Uterine smooth muscle cell (primary cell): ENCODE results near the gene CERS1. TPM values are rescaled to one million over a fixed set of nuclear protein-coding genes. Genes with fewer than 3 reads are reported as not detected.

Experiments
- total RNA-seq: library from RNA; depleted of rRNA; stranded (reverse); fragments of >200 nt; gene quantifications from 2 replicates; pipeline ENCODE4 v1.2.3, GENCODE V29; 2014

CERS1 gene, protein sequence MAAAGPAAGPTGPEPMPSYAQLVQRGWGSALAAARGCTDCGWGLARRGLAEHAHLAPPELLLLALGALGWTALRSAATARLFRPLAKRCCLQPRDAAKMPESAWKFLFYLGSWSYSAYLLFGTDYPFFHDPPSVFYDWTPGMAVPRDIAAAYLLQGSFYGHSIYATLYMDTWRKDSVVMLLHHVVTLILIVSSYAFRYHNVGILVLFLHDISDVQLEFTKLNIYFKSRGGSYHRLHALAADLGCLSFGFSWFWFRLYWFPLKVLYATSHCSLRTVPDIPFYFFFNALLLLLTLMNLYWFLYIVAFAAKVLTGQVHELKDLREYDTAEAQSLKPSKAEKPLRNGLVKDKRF
- total RNA-seq = 0.89 and 1.1 TPM in 2 replicates

GRCh38 chr19:18895824-18896341 lies at the start of gene CERS1:
Gene CERS1, minus strand, starts transcription at chr19:18896158. Its CDS starts 86 bp downstream, at chr19:18896072.

GRCh38 chr19:18940769-18941627 lies 45.0 kb upstream of the CERS1 start, which contains the start of gene HOMER3:
Gene HOMER3, minus strand, starts transcription at chr19:18941217. Its CDS starts 2,235 bp downstream, at chr19:18938982.

GRCh38 chr19:18919086-18919899 lies 23.3 kb upstream of the CERS1 start, which contains the start of the genes COPE and DDX49:
Gene COPE, minus strand, starts transcription at chr19:18919387. Its CDS starts 39 bp downstream, at chr19:18919348.
Gene DDX49, plus strand, starts transcription at chr19:18919715. Its CDS starts 27 bp downstream, at chr19:18919742.

DNA sequence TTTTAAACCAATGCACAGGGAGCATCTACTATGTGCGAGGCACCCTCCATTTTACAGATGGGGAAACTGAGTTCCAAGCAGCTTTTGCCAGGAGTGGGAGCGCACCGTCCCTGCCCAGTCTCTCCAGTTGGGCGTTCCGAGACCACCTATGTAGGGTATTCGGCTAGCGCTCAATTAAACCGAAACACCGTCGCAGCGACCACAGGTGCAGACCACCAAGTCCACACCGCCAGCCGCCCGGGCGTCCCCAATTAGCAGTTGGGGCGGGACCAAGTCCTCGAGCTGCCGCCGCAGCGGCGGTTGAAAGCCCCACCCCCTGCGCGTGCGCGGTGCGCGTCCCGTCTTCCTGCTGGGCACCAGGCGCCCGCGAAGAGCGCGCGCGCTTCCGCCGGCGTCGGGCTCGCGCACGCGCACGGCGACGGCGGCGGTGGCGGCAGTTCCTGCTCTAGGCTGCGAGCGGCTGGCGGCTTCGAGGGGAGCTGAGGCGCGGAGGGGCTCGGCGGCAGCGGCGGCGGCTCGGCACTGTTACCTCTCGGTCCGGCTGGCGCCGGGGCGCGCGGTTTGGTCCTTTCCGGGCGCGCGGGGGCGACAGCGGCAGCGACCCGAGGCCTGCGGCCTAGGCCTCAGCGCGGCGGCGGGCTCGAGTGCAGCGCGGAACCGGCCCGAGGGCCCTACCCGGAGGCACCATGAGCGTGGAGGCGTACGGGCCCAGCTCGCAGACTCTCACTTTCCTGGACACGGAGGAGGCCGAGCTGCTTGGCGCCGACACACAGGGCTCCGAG lies 64.2 kb downstream of the CERS1 start, which contains the start of gene UPF1:
Gene UPF1, plus strand, starts transcription at position 436 of the 782 bp plus-strand sequence. Its CDS starts 251 bp downstream, at position 687.

Other genes starting within 250 kb of the CERS1 start
- 1.7 and 2.1 TPM in 2 replicates for gene CRTC1, start 212.5 kb downstream of the CERS1 start, total RNA-seq
- 0.11 and 1.1 TPM in 2 replicates for gene COMP, start 104.9 kb downstream of the CERS1 start, total RNA-seq
- 84.6 and 89.3 TPM in 2 replicates for gene UPF1, start 64.2 kb downstream of the CERS1 start, total RNA-seq
- 260 and 280 TPM in 2 replicates for gene COPE, start 23.2 kb upstream of the CERS1 start, total RNA-seq
- 49.1 and 53.5 TPM in 2 replicates for gene DDX49, start 23.6 kb upstream of the CERS1 start, total RNA-seq
- 85.0 and 94.4 TPM in 2 replicates for gene HOMER3, start 45.1 kb upstream of the CERS1 start, total RNA-seq
- 47.0 and 47.7 TPM in 2 replicates for gene SUGP2, start 137.4 kb upstream of the CERS1 start, total RNA-seq
- gene ARMC6, start 137.4 kb upstream of the CERS1 start, total RNA-seq = 41.9 and 63.4 TPM in 2 replicates
- 4.5 and 6.6 TPM in 2 replicates for gene SLC25A42, start 167.8 kb upstream of the CERS1 start, total RNA-seq
- gene TMEM161A, start 242.3 kb upstream of the CERS1 start, total RNA-seq = 19.3 and 25.5 TPM in 2 replicates